HG02943 (cell line): ENCODE data around the gene PHB1.
"Not testable (repeated sequence)": the region's sequence is repeated elsewhere in the genome, so short reads cannot be mapped to it uniquely, and the experiment has no call there.

Source experiments
- ATAC-seq: cut with Tn5 transposase; IDR thresholded peaks from one replicate; pipeline ENCODE4 v1.9.1; 2021; ENCODE audit warnings: mild to moderate bottlenecking, low read depth, moderate library complexity; ENCODE audit not compliant: unreplicated experiment

PHB1 gene

DNA sequence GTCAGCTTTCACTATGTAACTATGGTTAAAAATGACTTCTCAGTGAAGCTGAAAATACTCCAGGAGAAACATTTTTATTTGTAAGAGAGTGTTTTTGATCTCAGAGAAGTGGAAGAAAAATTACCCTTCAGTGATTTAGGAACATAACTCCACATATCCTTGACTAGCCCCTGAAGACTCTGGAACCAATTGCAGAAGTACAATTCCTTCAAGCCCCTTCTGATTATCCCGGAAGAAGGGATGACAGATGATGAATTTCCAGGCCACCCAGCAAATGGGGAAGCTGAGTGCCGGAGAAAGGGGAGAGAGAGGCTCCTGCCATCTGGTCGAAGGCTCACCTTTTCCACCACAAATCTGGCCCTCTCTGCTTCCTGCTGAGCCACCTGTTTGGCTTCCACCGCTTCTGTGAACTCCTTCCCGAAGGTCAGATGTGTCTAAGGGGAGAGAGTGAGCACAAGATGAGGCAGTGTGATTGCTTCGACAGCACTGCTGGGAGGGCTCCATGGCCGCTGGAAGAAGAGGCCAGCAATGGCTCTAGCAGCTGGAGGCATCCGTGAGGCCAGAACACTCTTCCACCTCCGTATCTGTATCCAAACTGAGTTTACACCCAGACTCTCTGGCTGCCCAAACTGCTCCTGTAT is 8.1 kb downstream of the PHB1 start:
- no peak for ATAC-seq

DNA sequence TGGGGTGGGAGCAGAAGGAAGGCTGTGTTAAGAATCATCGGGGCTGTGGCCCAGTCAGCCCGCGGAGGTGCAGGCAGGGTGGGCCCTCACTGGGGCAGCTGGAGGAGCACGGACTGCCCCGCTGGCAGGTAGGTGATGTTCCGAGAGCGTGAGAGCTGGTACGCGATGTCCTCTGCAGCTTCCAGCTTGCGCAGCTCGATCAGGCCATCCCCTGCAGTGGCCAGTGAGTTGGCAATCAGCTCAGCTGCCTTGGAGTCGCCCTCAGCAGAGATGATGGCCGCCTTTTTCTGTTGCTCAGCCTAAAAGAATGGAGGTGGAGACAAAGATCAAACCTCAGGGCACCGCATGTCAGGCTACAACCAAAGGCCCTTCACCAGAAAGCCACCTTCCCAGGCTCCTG is 9.8 kb downstream of the PHB1 start:
- no peak for ATAC-seq

DNA sequence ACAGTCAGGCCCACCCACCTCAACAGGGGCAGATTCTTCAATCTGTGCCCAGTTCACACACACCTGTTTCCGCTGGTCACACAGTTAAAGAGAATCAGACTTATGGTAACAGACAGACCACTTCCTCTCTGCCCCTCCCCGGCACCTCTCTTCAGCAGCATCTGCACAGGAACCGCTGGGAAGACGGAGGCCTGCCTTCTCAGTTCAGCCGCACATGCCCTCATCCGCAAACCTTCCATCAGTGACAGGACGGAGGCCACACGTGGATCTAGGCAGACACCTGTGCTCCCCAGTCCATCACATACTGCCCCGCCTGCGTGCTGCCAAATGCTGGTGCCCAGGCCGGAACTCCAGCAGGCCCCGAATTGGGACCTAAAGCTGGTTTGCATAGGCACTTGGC is 10.3 kb downstream of the PHB1 start:
- ATAC-seq = no peak

DNA sequence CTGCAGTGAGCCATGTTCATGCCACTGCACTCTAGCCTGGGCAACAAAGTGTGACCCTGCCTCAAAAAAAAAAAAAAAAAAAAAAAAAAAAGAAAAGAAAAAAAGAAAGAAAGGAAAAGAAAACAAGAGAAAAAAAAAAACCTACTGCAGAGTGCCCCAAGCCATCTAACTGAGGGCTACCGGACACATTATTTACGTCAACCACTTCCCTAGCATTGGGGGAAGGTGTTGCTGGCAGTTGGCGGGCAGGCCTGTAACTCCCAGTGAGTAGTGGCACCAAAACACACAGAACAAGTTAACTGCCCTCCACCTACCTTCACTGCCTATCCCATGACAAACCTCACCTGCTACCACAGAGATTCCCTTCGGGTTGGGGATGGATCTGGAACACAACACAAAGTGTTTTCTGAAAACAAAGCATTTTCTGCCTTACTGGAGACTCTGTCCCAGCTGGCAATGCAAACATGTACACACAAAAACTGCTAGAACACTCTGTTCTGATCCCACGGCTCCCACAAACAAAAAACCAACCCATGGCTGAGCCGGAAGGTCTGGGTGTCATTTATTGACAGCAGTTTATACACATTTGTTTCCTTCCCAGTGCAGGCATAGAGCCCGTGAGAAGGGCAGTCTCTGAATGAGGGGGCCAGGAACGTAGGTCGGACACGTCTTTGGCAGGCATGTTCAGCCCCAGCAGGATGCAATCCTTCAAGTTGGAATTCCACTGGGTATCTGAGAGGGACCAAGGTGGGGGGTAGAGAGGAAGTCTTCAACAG is 11.0 kb downstream of the PHB1 start:
- no peak for ATAC-seq

DNA sequence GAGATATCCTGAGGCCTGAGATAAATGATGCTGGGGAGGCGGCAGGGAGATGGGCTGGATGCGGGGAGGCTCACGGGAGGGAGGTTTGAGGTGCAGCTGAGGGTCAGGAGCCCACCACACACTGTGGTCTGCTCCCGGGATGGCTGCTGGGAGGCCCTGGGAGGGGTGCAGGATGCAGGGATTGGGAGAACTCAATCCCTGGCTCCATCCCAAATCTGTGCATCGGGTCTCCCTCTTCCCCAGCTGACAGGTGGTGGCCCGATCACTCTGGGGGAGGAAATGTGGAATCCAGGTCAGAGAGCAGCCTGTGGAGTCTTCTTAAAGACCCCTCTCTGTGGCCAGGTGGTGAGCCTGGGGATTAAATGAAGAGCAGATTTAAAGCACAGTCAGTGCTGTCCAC is 12.0 kb downstream of the PHB1 start:
- no peak for ATAC-seq

DNA sequence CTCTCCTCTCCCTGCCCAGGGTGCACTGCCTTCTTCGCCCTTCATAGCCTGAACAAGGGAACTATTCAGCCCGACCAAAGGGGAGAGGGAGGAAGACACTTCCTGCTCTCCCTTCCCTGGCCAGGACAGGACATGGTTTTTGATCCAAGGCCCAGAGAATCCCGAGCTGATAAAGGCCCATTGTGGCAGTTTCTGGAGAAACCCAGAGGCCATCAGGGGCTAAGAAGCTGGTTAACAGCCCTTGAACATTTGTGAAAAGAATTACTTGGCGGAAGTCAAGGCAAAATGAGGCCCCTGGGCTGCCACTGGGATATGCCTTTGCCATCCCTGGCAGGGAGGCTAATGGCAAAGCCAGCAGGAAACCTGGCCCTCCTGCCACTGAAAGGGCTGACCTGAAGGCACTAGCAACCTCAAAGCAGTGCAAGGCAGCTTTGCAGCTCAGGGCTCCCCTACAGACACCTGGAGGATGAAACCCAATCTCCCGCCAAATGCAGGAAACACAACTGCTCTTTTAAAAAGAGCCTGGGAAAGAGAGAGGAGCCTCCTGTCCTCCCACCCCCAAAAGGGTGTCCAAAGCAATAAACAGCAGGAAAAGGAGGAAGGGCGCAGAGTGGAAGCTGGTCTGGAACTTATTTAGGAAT is 12.6 kb downstream of the PHB1 start:
- ATAC-seq = no peak

DNA sequence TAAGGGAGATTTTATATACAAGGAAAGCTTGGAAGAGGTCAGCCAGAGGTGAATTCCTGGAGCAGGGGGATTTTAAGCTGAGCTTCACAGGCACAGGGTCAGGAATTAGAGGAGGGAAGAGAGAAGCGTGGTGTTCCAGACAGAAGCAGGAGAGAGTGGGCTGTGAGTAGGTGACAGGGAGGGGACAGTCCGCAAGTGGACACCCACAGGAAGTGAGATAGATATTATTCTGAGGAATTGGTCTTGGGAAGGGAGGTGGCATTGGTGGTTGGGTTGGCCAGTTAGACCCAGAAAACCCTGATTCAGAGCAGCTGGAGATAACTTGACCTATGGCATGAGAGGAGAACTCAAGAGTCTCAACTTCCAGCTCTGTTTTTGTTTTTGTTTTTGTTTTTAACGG is 14.7 kb downstream of the PHB1 start:
- ATAC-seq = no peak

DNA sequence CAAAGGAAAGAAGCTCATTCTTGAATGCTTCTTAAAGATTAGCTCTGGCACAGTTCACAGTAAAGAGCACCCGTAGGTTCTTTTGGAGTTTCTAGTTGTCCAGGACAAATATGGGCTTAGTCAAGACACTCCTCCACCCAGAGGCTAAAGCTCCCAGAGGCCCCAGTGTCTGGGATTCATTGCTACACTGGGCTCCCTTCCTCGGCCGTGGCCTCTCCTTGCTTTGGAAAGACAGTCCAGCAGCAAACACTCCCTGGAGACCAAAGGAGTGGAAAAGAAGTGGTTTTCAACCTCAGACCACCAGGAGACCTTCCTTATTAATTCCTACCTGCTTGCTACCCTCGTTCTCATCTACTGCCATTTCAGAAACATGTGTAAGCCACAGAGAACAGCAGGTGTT is 17.1 kb downstream of the PHB1 start:
- ATAC-seq = no peak

DNA sequence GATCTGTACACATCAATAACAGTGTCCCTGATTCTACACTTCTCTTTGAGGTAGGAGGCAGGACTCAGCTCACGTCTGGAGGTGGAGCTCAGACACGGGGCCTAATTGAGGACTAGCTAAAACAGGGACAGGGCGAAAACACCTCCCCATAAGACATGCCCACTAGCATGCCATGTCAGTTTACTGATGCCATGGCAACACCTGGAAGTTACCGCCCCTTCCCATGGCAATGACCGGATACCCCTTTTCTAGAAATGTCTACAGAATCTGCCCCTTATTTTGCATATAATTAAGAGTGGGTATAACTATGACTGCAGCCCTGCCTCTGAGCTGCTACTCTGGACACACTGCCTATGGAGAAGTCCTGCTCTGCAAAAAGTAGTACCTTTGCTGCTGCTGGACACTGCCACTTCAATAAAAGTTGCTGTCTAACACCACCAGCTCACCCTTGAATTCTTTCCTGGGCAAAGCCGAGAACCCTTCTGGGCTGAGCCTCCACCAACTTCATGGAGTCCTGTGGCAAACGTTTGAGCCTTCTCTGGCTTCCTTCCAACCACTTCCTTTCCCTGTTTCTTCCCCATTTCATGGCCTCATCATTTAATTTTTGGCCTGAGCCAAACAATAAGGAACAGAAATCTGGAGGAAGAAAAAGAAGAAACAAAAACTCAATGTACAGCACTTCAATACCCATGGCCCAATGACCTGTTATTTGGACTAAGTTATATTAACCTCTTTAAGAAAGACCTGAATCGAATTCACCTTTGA is 21.0 kb downstream of the PHB1 start:
- no peak for ATAC-seq

DNA sequence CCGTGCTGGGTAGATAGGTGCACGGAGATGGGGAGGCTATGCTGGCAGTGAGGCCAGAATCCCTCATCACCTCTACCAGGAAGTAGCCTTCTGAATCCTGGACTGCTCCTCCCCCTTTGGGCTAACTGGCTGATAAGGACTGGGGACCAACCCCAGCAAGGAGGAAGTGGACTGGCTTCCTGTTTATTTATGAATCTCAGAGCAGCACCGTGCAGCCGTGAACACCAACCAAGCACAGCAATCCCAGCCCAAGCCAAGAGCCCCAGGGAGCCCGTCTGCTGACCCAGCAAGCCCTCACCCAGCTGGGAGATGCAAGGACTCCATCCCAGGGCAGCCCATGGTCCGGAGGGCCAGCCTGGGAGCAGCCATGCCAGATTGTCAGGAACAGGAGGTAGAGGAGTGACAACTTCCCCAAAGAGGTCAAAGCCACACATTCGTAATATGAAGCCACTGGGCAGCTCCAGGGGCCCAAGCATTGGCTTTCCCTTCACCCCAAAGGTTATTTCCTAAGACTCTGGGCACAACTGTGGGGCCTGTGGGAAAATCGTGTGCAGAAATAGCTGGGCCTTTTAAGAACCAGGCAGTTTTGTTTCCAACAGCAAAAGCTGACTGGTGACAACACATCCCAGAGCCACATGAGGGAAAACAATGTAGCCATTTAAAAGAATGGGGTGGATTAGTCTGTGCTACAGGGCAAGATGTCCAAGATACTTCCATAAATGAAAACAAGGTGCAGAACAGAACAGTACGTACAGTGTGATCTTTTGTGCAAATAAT is 23.9 kb downstream of the PHB1 start:
- ATAC-seq = no peak

DNA sequence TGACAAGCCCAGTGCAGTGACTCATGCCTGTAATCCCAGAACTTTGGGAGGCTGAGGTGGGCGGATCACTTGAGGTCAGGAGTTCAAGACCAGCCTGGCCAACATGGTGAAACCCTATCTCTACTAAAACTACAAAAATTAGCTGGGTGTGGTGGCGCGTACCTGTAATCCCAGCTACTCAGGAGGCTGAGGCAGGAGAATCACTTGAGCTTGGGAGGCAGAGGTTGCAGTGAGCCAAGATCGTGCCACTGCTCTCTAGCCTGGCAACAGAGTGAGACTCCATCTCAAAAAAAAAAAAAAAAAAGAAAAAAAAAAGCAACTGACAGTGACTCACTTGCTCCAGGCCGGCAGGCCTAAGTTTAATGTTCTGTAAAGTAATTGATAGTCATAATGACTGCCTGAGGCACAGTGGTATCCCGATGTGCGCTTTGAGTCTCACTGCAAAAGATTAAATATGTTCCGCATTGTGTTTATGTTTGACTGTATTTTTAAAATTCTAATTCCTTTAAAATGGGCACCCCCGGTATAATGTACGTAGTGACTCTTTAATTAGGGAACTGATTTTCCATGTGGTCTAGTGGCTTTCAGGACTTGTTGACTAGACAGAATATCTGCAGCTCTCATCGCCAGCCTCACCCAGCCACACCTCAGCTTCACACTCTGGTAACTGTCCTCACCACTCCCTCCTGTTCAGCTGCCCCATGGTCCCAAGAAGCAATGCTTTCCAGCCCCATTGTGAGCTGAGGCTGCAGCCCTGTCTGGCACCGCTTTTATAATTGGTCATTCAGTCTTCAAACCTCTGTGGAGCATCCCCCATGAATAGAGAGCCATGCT is 25.0 kb downstream of the PHB1 start:
- ATAC-seq = not testable (repeated sequence)

DNA sequence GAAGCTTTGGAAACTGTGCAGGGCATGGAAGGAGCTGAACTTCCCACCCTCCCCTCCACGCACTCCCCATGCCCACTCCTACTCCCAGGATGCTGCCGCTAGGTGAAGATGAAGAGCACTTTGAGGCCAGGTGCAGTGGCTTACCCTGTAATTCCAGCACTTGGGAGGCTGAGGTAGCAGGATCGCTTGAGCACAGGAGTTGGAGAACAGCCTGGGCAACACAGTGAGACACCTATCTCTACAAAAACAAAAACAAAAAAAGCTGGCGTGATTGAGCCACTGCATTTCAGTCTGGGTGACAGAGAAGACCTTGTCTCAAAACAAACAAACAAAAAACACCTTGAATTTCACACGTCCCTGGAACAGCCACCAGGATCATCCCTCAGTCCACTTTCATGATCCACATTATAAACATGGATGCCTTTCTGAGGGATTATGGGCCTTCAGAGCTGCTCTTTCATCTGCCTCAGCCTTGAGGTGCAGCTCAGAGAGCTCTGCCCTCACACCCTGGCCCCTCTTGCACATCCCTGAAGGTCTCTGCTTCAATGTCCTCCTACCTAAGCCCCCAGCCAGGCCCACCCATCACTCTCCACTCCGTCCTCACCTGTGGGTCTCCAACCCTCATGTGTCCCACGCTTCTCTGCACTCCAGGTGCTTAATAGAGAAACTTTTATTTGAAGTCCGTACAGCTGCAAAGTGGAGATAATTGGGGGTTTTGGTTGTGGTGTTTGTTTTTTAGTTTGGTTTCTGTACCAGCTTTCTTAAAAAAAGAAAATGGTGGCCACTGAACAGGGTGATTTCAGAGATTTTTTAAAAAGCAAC is 25.8 kb downstream of the PHB1 start:
- no peak for ATAC-seq

DNA sequence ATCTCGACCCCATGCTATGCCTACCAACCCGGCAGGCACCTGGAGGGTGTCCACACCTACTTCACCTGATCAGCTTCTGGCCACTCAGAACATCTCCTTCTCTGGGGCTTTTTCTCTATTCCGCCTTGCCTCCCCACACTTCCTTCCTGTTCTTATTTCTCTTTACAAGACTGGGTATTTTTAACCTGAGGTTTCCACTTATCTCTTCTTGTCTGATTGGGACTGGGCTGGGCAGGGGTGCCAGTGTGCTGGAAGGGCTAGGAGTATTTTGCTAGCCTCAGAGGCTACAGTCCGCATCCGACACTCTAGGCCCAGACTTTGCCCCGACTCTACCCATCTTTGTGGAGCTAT is 26.4 kb downstream of the PHB1 start:
- ATAC-seq = no peak

DNA sequence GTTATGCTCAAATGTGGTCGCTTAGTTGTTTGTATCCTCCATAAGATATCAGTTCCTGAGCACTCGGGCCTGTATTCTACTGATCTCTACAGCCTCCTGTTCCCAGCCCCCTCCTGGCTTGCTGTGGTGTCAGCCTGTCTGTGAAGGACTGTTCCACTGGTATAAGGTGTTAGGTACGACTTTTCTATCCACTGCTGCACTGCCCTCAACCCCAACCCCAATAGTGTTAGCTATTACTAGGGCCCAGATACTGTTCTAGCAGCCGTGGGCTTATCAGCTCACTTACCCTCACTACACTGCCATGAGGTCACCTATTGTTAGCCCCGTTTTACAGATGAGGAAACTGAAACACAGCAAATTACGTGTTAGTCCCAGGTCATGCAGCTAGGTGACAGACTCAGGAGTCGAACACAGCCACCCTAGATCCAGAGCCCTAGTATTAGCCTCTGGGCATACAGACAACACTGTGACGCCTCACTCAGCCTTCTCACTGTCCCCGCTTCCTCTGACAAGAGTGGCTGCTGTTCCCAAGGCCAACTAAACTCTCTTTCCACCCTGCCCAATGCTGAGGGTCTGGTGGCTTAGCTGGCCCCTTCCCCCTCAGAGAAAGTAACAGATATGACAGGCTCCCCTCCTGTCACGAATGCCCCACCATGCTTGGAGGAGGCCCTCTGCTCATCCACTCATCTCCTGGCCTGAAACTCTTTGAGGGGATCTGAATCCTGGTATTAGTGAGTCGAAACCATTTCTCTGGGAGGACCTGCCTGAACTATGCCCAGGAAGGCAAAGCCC is 27.0 kb downstream of the PHB1 start:
- no peak for ATAC-seq

DNA sequence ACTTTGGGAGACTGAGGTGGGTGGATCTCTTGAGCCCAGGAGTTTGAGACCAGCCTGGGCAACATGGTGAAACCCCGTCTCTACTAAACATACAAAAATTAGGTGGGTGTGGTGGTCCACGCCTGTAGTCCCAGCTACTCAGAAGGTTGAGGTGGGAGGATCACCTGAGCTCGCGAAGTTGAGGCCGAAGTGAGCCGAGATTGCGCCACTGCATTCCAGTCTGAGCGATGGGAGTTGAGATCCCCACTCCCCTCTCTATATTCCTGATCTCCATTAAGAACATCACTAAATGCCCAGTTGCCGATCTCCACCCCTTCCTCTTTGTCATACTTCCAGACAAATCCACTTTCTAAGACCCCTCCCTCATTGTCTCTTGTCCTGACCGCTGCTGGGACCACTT is 28.3 kb downstream of the PHB1 start:
- no peak for ATAC-seq

DNA sequence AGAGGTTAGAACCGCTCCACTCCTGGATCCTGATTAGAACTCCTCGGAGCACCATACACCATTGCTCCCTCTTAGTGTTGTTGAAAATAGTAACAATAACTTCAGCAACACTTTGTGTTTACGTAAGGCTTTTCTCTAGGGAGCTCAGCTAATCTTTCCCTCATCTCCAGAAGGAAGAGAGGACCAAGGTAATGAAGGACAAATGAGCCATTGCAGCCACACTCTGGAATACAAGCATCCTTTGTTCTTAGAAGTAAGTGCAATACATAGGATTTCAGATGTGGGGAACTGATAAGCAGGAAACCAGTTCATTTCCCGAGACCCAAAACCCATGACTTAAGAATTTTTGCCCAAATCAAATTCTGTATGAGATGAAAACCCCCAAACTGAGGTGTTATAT is 29.7 kb downstream of the PHB1 start:
- no peak for ATAC-seq

DNA sequence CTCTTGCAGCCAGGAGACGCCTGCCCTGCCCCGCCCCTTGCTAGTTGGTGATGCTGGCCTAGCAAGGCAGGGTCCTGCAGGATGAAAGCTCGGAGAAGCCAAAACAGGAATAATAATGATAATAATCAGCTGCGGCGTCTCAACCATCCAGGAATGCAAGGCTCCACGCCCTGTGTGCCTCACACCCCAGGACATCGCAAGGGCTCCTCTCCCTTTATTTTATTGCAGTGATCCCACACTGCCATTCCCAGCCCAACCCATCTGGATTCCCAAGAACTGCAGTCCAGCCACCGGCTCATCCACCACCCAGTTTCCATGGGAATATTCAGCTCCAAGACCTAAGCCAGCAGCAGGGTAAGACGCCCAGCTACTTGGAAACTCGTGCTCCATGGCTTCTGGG is 31.6 kb downstream of the PHB1 start:
- ATAC-seq = no peak

DNA sequence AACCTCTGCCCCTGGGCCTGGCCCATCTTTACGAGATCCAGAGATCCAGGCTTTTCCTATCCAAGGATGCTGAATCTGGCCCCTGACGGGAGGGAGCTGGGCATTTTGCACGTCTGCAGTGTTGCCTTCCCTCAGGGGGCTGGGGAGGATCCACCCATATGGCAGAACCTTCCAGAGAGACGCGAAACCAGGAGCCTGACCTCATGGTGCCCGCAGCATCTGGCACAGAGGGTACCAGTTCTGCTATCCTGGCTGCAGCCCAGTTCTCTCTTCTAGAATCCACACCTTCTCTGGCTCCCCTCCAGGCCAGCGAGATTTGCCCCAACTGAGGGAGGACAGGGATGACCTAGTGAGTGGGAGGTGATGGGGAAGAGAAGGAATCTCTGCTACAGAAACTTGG is 32.1 kb downstream of the PHB1 start:
- no peak for ATAC-seq
